HEK293 (cell line): ENCODE results near the gene BAZ2B.
A peak's percentile ranks its signal among the peaks of the same experiment; 100 is the strongest.

Experiments
- HOXC10 ChIP-seq: sonication (generic); formaldehyde crosslinking; IDR thresholded peaks from 2 replicates; pipeline ENCODE4 v1.8.1; 2023; ENCODE audit warnings: mild to moderate bottlenecking, missing genetic modification reagents
- SCRT2 ChIP-seq: fragments of 450-650 bp; formaldehyde crosslinking; IDR thresholded peaks from 2 replicates; pipeline ENCODE4 v1.5.1; 2016; ENCODE audit warnings: missing biosample characterization, missing genetic modification characterization
- SP2 ChIP-seq: fragments of 450-650 bp; formaldehyde crosslinking; IDR thresholded peaks from 2 replicates; pipeline ENCODE4 v1.5.1; 2016; ENCODE audit warnings: missing biosample characterization, missing genetic modification characterization
- TRIM28 ChIP-seq: IDR thresholded peaks from 2 replicates; pipeline ENCODE4 v1.6.1; 2011; ENCODE audit warnings: low read length, control low read depth, borderline replicate concordance
- ZBTB8A ChIP-seq: fragments of 450-650 bp; formaldehyde crosslinking; IDR thresholded peaks from 2 replicates; pipeline ENCODE4 v1.5.1; 2016; ENCODE audit warnings: missing biosample characterization, missing genetic modification characterization
- ZFP3 ChIP-seq: fragments of 450-650 bp; formaldehyde crosslinking; IDR thresholded peaks from 2 replicates; pipeline ENCODE4 v1.5.1; 2016; ENCODE audit warnings: low read depth, missing biosample characterization, missing genetic modification characterization
- ZFP37 ChIP-seq: fragments of 450-650 bp; formaldehyde crosslinking; IDR thresholded peaks from 2 replicates; pipeline ENCODE4 v1.5.1; 2016; ENCODE audit warnings: missing biosample characterization, missing genetic modification characterization
- ZNF2 ChIP-seq: fragments of 450-650 bp; formaldehyde crosslinking; IDR thresholded peaks from 2 replicates; pipeline ENCODE4 v1.5.1; 2016; ENCODE audit warnings: missing biosample characterization, missing genetic modification characterization
- ZNF211 ChIP-seq: fragments of 450-650 bp; formaldehyde crosslinking; IDR thresholded peaks from 2 replicates; pipeline ENCODE4 v1.5.1; 2016; ENCODE audit warnings: low read depth, missing biosample characterization, missing genetic modification characterization
- ZNF350 ChIP-seq: fragments of 450-650 bp; formaldehyde crosslinking; IDR thresholded peaks from 2 replicates; pipeline ENCODE4 v1.5.0; 2017; ENCODE audit warnings: missing biosample characterization, mild to moderate bottlenecking, missing genetic modification characterization
- ZNF37A ChIP-seq: fragments of 450-650 bp; IDR thresholded peaks from 2 replicates; pipeline ENCODE4 v1.5.1; 2018; ENCODE audit warnings: missing biosample characterization, missing genetic modification characterization
- ZNF416 ChIP-seq: fragments of 450-650 bp; formaldehyde crosslinking; IDR thresholded peaks from 2 replicates; pipeline ENCODE4 v1.5.1; 2016; ENCODE audit warnings: missing biosample characterization, missing genetic modification characterization
- ZNF423 ChIP-seq: fragments of 450-650 bp; formaldehyde crosslinking; IDR thresholded peaks from 2 replicates; pipeline ENCODE4 v1.5.1; 2016; ENCODE audit warnings: missing biosample characterization, missing genetic modification characterization
- ZNF530 ChIP-seq: fragments of 450-650 bp; formaldehyde crosslinking; IDR thresholded peaks from 2 replicates; pipeline ENCODE4 v1.5.1; 2016; ENCODE audit warnings: low read depth, missing biosample characterization, missing genetic modification characterization
- ZNF560 ChIP-seq: fragments of 450-650 bp; formaldehyde crosslinking; IDR thresholded peaks from 2 replicates; pipeline ENCODE4 v1.5.1; 2017; ENCODE audit warnings: missing biosample characterization, missing genetic modification characterization, borderline replicate concordance
- ZNF600 ChIP-seq: fragments of 450-650 bp; formaldehyde crosslinking; IDR thresholded peaks from 2 replicates; pipeline ENCODE4 v1.5.1; 2016; ENCODE audit warnings: missing biosample characterization, missing genetic modification characterization
- ZNF658 ChIP-seq: fragments of 450-650 bp; formaldehyde crosslinking; IDR thresholded peaks from 2 replicates; pipeline ENCODE4; 2016; ENCODE audit warnings: missing biosample characterization, missing genetic modification characterization
- ZNF776 ChIP-seq: fragments of 450-650 bp; formaldehyde crosslinking; IDR thresholded peaks from 2 replicates; pipeline ENCODE4 v1.5.0; 2017; ENCODE audit warnings: missing biosample characterization, missing genetic modification characterization, borderline replicate concordance
- TF ChIP-seq, protein P1 (sequence below): fragments of 450-650 bp; formaldehyde crosslinking; IDR thresholded peaks from 2 replicates; pipeline ENCODE4 v1.5.1; 2016; ENCODE audit warnings: missing biosample characterization, missing genetic modification characterization
- TF ChIP-seq, protein P2 (sequence below): fragments of 450-650 bp; formaldehyde crosslinking; IDR thresholded peaks from 2 replicates; pipeline ENCODE4 v1.5.1; 2017; ENCODE audit warnings: missing biosample characterization, missing genetic modification characterization
- TF ChIP-seq, protein P3 (sequence below): fragments of 450-650 bp; formaldehyde crosslinking; IDR thresholded peaks from 2 replicates; pipeline ENCODE4 v1.5.0; 2017; ENCODE audit warnings: missing biosample characterization, missing genetic modification characterization, borderline replicate concordance
- TF ChIP-seq, protein P4 (sequence below): fragments of 450-650 bp; formaldehyde crosslinking; IDR thresholded peaks from 2 replicates; pipeline ENCODE4 v1.5.1; 2017; ENCODE audit warnings: missing biosample characterization, missing genetic modification characterization
- TF ChIP-seq, protein P5 (sequence below): fragments of 450-650 bp; formaldehyde crosslinking; IDR thresholded peaks from 2 replicates; pipeline ENCODE4; 2016; ENCODE audit warnings: missing biosample characterization, missing genetic modification characterization
- TF ChIP-seq, protein P6 (sequence below): fragments of 450-650 bp; formaldehyde crosslinking; IDR thresholded peaks from 2 replicates; pipeline ENCODE4 v1.5.1; 2017; ENCODE audit warnings: missing biosample characterization, mild to moderate bottlenecking, missing genetic modification characterization, moderate library complexity
- TF ChIP-seq, protein P7 (sequence below): fragments of 450-650 bp; formaldehyde crosslinking; IDR thresholded peaks from 2 replicates; pipeline ENCODE4 v1.5.1; 2016; ENCODE audit warnings: missing biosample characterization, missing genetic modification characterization
- TF ChIP-seq, protein P8 (sequence below): fragments of 450-650 bp; IDR thresholded peaks from 2 replicates; pipeline ENCODE4 v1.5.1; 2018; ENCODE audit warnings: missing biosample characterization, mild to moderate bottlenecking, missing genetic modification characterization

The BAZ2B gene

DNA sequence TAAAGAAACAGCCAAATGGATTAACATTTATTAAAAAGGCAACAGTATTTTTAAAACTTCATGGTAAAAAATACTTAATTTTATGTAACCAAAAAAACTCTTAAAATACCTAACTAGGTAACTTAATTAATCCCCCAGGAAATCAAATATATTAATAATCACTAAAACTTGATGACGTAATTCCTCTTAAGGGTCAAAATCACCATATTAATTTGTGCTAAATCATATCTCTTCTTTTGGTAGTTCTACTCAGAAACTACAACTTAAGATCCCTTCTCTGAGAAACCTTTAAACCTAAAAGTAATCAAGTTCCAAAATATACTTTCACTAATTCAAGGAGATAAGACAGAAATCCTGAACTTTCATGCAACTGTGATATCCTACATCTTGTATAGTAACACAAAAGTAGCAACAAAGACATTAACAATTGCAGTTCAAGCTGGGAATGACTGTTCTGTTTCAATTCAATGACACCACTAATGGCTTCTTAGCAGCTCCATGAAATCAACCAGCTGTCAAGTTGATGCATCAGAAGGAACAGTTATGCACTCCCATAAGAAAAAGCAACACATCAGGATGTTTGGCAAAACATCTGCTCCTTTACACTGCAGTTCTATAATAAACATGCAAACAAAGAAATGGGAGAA lies 4.0 kb downstream of the BAZ2B start (continued):
- TF ChIP-seq SCRT2 (no peak), ZBTB8A (tag by site-specific recombination) (no peak), ZNF350 (tag by site-specific recombination) (no peak), ZNF2 (tag by site-specific recombination) (no peak), ZNF776 (tag by site-specific recombination) (no peak), ZNF423 (tag by site-specific recombination) (no peak), ZNF600 (tag by site-specific recombination) (peak; percentile 50; the same call in 1 of the 2 replicates), ZNF211 (tag by site-specific recombination) (no peak), ZNF560 (tag by site-specific recombination) (no peak), TRIM28 (0 out of 2 replicates have a peak, but pooled peaks have one; percentile 23), ZNF37A (tag by site-specific recombination) (no peak), ZNF530 (tag by site-specific recombination) (no peak), HOXC10 (CRISPR knock-in tag) (no peak), ZFP37 (tag by site-specific recombination) (no peak), ZFP3 (tag by site-specific recombination) (no peak), ZNF658 (tag by site-specific recombination) (no peak), SP2 (tag by site-specific recombination) (no peak), ZNF416 (tag by site-specific recombination) (no peak)
- TF ChIP-seq, protein P1, sequence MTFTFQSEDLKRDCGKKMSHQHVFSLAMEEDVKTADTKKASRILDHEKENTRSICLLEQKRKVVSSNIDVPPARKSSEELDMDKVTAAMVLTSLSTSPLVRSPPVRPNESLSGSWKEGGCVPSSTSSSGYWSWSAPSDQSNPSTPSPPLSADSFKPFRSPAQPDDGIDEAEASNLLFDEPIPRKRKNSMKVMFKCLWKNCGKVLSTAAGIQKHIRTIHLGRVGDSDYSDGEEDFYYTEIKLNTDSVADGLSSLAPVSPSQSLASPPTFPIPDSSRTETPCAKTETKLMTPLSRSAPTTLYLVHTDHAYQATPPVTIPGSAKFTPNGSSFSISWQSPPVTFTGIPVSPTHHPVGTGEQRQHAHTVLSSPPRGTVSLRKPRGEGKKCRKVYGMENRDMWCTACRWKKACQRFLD (tag by site-specific recombination) = no peak
- TF ChIP-seq, protein P2, sequence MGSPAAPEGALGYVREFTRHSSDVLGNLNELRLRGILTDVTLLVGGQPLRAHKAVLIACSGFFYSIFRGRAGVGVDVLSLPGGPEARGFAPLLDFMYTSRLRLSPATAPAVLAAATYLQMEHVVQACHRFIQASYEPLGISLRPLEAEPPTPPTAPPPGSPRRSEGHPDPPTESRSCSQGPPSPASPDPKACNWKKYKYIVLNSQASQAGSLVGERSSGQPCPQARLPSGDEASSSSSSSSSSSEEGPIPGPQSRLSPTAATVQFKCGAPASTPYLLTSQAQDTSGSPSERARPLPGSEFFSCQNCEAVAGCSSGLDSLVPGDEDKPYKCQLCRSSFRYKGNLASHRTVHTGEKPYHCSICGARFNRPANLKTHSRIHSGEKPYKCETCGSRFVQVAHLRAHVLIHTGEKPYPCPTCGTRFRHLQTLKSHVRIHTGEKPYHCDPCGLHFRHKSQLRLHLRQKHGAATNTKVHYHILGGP (tag by site-specific recombination) = no peak
- TF ChIP-seq, protein P3, sequence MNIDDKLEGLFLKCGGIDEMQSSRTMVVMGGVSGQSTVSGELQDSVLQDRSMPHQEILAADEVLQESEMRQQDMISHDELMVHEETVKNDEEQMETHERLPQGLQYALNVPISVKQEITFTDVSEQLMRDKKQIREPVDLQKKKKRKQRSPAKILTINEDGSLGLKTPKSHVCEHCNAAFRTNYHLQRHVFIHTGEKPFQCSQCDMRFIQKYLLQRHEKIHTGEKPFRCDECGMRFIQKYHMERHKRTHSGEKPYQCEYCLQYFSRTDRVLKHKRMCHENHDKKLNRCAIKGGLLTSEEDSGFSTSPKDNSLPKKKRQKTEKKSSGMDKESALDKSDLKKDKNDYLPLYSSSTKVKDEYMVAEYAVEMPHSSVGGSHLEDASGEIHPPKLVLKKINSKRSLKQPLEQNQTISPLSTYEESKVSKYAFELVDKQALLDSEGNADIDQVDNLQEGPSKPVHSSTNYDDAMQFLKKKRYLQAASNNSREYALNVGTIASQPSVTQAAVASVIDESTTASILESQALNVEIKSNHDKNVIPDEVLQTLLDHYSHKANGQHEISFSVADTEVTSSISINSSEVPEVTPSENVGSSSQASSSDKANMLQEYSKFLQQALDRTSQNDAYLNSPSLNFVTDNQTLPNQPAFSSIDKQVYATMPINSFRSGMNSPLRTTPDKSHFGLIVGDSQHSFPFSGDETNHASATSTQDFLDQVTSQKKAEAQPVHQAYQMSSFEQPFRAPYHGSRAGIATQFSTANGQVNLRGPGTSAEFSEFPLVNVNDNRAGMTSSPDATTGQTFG (tag by site-specific recombination) = no peak
- TF ChIP-seq, protein P4, sequence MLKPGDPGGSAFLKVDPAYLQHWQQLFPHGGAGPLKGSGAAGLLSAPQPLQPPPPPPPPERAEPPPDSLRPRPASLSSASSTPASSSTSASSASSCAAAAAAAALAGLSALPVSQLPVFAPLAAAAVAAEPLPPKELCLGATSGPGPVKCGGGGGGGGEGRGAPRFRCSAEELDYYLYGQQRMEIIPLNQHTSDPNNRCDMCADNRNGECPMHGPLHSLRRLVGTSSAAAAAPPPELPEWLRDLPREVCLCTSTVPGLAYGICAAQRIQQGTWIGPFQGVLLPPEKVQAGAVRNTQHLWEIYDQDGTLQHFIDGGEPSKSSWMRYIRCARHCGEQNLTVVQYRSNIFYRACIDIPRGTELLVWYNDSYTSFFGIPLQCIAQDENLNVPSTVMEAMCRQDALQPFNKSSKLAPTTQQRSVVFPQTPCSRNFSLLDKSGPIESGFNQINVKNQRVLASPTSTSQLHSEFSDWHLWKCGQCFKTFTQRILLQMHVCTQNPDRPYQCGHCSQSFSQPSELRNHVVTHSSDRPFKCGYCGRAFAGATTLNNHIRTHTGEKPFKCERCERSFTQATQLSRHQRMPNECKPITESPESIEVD (tag by site-specific recombination) = peak; percentile 17; the same call in 1 of the 2 replicates
- TF ChIP-seq, protein P5, sequence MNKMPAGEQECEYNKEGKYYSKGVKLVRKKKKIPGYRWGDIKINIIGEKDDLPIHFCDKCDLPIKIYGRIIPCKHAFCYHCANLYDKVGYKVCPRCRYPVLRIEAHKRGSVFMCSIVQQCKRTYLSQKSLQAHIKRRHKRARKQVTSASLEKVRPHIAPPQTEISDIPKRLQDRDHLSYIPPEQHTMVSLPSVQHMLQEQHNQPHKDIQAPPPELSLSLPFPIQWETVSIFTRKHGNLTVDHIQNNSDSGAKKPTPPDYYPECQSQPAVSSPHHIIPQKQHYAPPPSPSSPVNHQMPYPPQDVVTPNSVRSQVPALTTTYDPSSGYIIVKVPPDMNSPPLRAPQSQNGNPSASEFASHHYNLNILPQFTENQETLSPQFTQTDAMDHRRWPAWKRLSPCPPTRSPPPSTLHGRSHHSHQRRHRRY = no peak
- TF ChIP-seq, protein P6, sequence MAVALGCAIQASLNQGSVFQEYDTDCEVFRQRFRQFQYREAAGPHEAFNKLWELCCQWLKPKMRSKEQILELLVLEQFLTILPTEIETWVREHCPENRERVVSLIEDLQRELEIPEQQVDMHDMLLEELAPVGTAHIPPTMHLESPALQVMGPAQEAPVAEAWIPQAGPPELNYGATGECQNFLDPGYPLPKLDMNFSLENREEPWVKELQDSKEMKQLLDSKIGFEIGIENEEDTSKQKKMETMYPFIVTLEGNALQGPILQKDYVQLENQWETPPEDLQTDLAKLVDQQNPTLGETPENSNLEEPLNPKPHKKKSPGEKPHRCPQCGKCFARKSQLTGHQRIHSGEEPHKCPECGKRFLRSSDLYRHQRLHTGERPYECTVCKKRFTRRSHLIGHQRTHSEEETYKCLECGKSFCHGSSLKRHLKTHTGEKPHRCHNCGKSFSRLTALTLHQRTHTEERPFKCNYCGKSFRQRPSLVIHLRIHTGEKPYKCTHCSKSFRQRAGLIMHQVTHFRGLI (tag by site-specific recombination) = no peak
- TF ChIP-seq, protein P7, sequence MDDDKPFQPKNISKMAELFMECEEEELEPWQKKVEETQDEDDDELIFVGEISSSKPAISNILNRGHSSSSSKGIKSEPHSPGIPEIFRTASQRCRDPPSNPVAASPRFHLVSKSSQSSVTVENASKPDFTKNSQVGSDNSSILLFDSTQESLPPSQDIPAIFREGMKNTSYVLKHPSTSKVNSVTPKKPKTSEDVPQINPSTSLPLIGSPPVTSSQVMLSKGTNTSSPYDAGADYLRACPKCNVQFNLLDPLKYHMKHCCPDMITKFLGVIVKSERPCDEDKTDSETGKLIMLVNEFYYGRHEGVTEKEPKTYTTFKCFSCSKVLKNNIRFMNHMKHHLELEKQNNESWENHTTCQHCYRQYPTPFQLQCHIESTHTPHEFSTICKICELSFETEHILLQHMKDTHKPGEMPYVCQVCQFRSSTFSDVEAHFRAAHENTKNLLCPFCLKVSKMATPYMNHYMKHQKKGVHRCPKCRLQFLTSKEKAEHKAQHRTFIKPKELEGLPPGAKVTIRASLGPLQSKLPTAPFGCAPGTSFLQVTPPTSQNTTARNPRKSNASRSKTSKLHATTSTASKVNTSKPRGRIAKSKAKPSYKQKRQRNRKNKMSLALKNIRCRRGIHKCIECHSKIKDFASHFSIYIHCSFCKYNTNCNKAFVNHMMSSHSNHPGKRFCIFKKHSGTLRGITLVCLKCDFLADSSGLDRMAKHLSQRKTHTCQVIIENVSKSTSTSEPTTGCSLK (tag by site-specific recombination) = no peak
- TF ChIP-seq, protein P8, sequence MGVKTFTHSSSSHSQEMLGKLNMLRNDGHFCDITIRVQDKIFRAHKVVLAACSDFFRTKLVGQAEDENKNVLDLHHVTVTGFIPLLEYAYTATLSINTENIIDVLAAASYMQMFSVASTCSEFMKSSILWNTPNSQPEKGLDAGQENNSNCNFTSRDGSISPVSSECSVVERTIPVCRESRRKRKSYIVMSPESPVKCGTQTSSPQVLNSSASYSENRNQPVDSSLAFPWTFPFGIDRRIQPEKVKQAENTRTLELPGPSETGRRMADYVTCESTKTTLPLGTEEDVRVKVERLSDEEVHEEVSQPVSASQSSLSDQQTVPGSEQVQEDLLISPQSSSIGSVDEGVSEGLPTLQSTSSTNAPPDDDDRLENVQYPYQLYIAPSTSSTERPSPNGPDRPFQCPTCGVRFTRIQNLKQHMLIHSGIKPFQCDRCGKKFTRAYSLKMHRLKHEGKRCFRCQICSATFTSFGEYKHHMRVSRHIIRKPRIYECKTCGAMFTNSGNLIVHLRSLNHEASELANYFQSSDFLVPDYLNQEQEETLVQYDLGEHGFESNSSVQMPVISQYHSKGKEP (tag by site-specific recombination) = peak; percentile 57; the same call in 1 of the 2 replicates
